22Rv1 (cell line): Measurements from ENCODE around the gene TRMT1.

ENCODE experiments used
- ZFX ChIP-seq: fragments of 450-650 bp; IDR thresholded peaks from 2 replicates; pipeline ENCODE4 v1.6.1; 2017; ENCODE audit warnings: antibody characterized with exemption, borderline replicate concordance
- TF ChIP-seq, protein P1 (sequence below): fragments of 450-650 bp; IDR thresholded peaks from 2 replicates; pipeline ENCODE4 v1.5.1; 2017; ENCODE audit warnings: mild to moderate bottlenecking

DNA sequence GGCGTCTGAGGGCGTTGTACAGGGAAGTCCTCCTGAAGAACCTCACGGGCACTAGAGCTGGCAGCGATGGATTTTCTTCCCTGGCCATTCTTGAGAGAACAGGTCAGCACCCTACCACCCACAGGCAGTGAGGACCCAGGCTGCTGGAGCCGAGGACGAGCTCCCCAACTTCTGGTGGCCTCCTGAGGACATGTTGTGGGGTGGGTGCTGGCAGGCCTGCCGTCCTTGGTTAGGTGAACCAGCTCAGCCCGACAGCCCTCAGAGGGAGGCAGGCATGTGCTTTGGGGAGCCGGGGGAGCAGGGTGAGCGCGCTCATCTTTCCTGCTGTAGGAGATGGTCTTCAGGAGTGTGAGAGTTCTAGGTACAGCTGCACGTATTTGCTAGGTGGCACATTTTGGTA, 29.2 kb downstream of the TRMT1 start:
- TF ChIP-seq, protein P1, sequence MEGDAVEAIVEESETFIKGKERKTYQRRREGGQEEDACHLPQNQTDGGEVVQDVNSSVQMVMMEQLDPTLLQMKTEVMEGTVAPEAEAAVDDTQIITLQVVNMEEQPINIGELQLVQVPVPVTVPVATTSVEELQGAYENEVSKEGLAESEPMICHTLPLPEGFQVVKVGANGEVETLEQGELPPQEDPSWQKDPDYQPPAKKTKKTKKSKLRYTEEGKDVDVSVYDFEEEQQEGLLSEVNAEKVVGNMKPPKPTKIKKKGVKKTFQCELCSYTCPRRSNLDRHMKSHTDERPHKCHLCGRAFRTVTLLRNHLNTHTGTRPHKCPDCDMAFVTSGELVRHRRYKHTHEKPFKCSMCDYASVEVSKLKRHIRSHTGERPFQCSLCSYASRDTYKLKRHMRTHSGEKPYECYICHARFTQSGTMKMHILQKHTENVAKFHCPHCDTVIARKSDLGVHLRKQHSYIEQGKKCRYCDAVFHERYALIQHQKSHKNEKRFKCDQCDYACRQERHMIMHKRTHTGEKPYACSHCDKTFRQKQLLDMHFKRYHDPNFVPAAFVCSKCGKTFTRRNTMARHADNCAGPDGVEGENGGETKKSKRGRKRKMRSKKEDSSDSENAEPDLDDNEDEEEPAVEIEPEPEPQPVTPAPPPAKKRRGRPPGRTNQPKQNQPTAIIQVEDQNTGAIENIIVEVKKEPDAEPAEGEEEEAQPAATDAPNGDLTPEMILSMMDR: no peak
- no peak for TF ChIP-seq ZFX
